Neural cell (in vitro differentiated cells): ENCODE data around the gene BCDIN3D. TPM values are rescaled to one million over a fixed set of nuclear protein-coding genes. Genes with fewer than 3 reads are reported as not detected.

Experiments
- H2AFZ ChIP-seq: fragments of 200-600, 300-800 bp; sonication (generic), shearing (Covaris generic); 2 replicates; pipeline ENCODE4 v1.6.0; 2014; ENCODE audit warnings: low read depth, mild to moderate bottlenecking, antibody characterized with exemption, low read length, moderate library complexity
- H3F3A ChIP-seq: fragments of 200-600 bp; shearing (Covaris generic); 2 replicates; pipeline ENCODE4 v1.6.1; 2016; ENCODE audit warnings: mild to moderate bottlenecking, moderate library complexity, mixed read lengths, antibody characterized with exemption, low read length; ENCODE audit not compliant: insufficient read depth, poor library complexity, severe bottlenecking
- H3K27ac ChIP-seq: fragments of 200-600, 300-800 bp; sonication (generic), shearing (Covaris generic); 2 replicates; pipeline ENCODE4 v1.5.1; 2014; ENCODE audit warnings: mild to moderate bottlenecking, low read length, moderate library complexity
- H3K27me3 ChIP-seq: fragments of 300-800, 200-600 bp; sonication (generic), shearing (Covaris generic); 2 replicates; pipeline ENCODE4 v1.6.0; 2014; ENCODE audit warnings: mild to moderate bottlenecking, low read depth, low read length, moderate library complexity; ENCODE audit not compliant: insufficient read depth
- H3K36me3 ChIP-seq: fragments of 300-800, 200-600 bp; sonication (generic), shearing (Covaris generic); 2 replicates; pipeline ENCODE4 v1.5.1; 2014; ENCODE audit warnings: mild to moderate bottlenecking, antibody characterized with exemption, low read length, moderate library complexity; ENCODE audit not compliant: insufficient read depth
- H3K4me2 ChIP-seq: fragments of 300-800, 200-600 bp; sonication (generic), shearing (Covaris generic); 2 replicates; pipeline ENCODE4 v1.6.0; 2014; ENCODE audit warnings: mild to moderate bottlenecking, low read length
- H3K4me3 ChIP-seq: fragments of 300-800, 200-600 bp; sonication (generic), shearing (Covaris generic); 2 replicates; pipeline ENCODE4 v1.5.1; 2014; ENCODE audit warnings: mild to moderate bottlenecking, low read length, moderate library complexity
- H3K79me2 ChIP-seq: fragments of 200-600 bp; shearing (Covaris generic); replicated peaks from 2 replicates; pipeline ENCODE4 v1.6.0; 2014; ENCODE audit warnings: mild to moderate bottlenecking, low read length, moderate library complexity; ENCODE audit not compliant: insufficient read depth
- H3K9ac ChIP-seq: fragments of 300-800, 200-600 bp; sonication (generic), shearing (Covaris generic); 2 replicates; pipeline ENCODE4 v1.6.1; 2016; ENCODE audit warnings: mild to moderate bottlenecking, low read length, mixed read lengths
- H3K9me2 ChIP-seq: fragments of 200-600 bp; shearing (Covaris generic); 2 replicates; pipeline ENCODE4 v1.6.1; 2016; ENCODE audit warnings: mild to moderate bottlenecking, low read length, mixed read lengths; ENCODE audit not compliant: insufficient read depth
- H3K9me3 ChIP-seq: fragments of 200-600, 300-800 bp; sonication (generic), shearing (Covaris generic); 2 replicates; pipeline ENCODE4 v1.6.1; 2016; ENCODE audit warnings: mild to moderate bottlenecking, mixed run types, low read length, moderate library complexity, mixed read lengths
- H4K20me1 ChIP-seq: fragments of 200-600 bp; shearing (Covaris generic); 2 replicates; pipeline ENCODE4 v1.6.1; 2016; ENCODE audit warnings: mild to moderate bottlenecking, mixed run types; ENCODE audit not compliant: insufficient read depth
- CTCF ChIP-seq: fragments of 450-650 bp; IDR thresholded peaks from 2 replicates; pipeline ENCODE4 v1.5.1; 2014; ENCODE audit warnings: antibody characterized with exemption, mild to moderate bottlenecking, moderate library complexity; ENCODE audit not compliant: poor library complexity, severe bottlenecking
- EP300 ChIP-seq: fragments of 450-650 bp; conservative IDR thresholded peaks from 2 replicates; pipeline ENCODE4 v1.6.1; 2014; ENCODE audit warnings: antibody characterized with exemption, mild to moderate bottlenecking, moderate library complexity; ENCODE audit not compliant: poor library complexity, severe bottlenecking
- EZH2 ChIP-seq: fragments of 200-600, 300-800 bp; shearing (Covaris generic), sonication (generic); IDR thresholded peaks from 2 replicates; pipeline ENCODE4 v1.6.1; 2014; ENCODE audit warnings: antibody characterized with exemption, low read length, borderline replicate concordance, mild to moderate bottlenecking; ENCODE audit not compliant: insufficient read depth, poor library complexity, severe bottlenecking
- MXI1 ChIP-seq: fragments of 450-650 bp; conservative IDR thresholded peaks from 2 replicates; pipeline ENCODE4 v1.6.1; 2014; ENCODE audit warnings: antibody characterized with exemption, mild to moderate bottlenecking; ENCODE audit not compliant: poor library complexity, severe bottlenecking
- POLR2AphosphoS5 ChIP-seq: IDR thresholded peaks from 2 replicates; pipeline ENCODE4 v1.6.1; 2012
- RAD21 ChIP-seq: fragments of 450-650 bp; conservative IDR thresholded peaks from 2 replicates; pipeline ENCODE4 v1.6.1; 2014; ENCODE audit warnings: antibody characterized with exemption, mild to moderate bottlenecking, moderate library complexity
- REST ChIP-seq: IDR thresholded peaks from 2 replicates; pipeline ENCODE4 v1.6.1; 2012; ENCODE audit warnings: borderline replicate concordance
- SMC3 ChIP-seq: fragments of 450-650 bp; conservative IDR thresholded peaks from 2 replicates; pipeline ENCODE4 v1.6.1; 2014; ENCODE audit warnings: antibody characterized with exemption, mild to moderate bottlenecking, moderate library complexity; ENCODE audit not compliant: poor library complexity
- TAF1 ChIP-seq: IDR thresholded peaks from 2 replicates; pipeline ENCODE4 v1.6.1; 2012; ENCODE audit warnings: low read depth
- polyA plus RNA-seq: library from polyadenylated mRNA; depleted of rRNA; stranded (reverse); fragments of >200 nt; gene quantifications from 2 replicates; pipeline ENCODE4 v1.2.3, GENCODE V29; 2014

BCDIN3D gene
- polyA plus RNA-seq, 1 donor from 2014 or later = 10.0 TPM

GRCh38 chr12:49801141-49802063 lies 41.5 kb downstream of the BCDIN3D start:
- no peaks in the 10 kb centered on the region for H4K20me1 ChIP-seq
- H3K36me3 ChIP-seq = no peaks in the 10 kb centered on the region
- no peak overlapping the region for H2AFZ ChIP-seq
- no peaks in the 10 kb centered on the region for H3K79me2 ChIP-seq
- H3F3A ChIP-seq = no peaks in the 10 kb centered on the region
- TF ChIP-seq TAF1 (no peak), RAD21 (no peak), POLR2AphosphoS5 (no peak), MXI1 (no peak), EZH2 (no peak), REST (no peak), SMC3 (no peak), CTCF (no peak), EP300 (no peak)
- H3K4me3 ChIP-seq = no peak overlapping the region
- no peaks in the 10 kb centered on the region for H3K27me3 ChIP-seq
- H3K4me2 ChIP-seq = no peak overlapping the region
- no peak overlapping the region for H3K27ac ChIP-seq
- H3K9ac ChIP-seq = no peak overlapping the region
- H3K9me2 ChIP-seq = no peaks in the 10 kb centered on the region
- no peaks in the 10 kb centered on the region for H3K9me3 ChIP-seq

- Histone ChIP-seq H3K36me3 (no peaks in the 10 kb centered on the region), H4K20me1 (no peaks in the 10 kb centered on the region), H3K9me3 (no peaks in the 10 kb centered on the region), H3K9me2 (no peaks in the 10 kb centered on the region), H3K4me3 (no peak overlapping the region), H3F3A (no peaks in the 10 kb centered on the region), H3K4me2 (no peak overlapping the region), H3K27ac (no peak overlapping the region), H3K27me3 (no peaks in the 10 kb centered on the region), H2AFZ (no peak overlapping the region), H3K79me2 (no peaks in the 10 kb centered on the region), H3K9ac (no peak overlapping the region)
- no peak for TF ChIP-seq TAF1
- no peak for TF ChIP-seq EZH2
- TF ChIP-seq REST = no peak
- no peak for TF ChIP-seq RAD21
- TF ChIP-seq POLR2AphosphoS5 = no peak
- no peak for TF ChIP-seq SMC3
- TF ChIP-seq CTCF = no peak
These were observed 42.3 kb downstream of the BCDIN3D start for GRCh38 chr12:49800421-49801140.
